Aorta (tissue), 5 donors: Measurements from ENCODE around the gene FEV. TPM values are rescaled to one million over a fixed set of nuclear protein-coding genes. Genes with fewer than 3 reads are reported as not detected.

Experiments
- ATAC-seq: fragments of 200-7000 bp; cut with Tn5 transposase; one replicate; pipeline ENCODE4 v1.9.1; 2022; ENCODE audit warnings: moderate library complexity; ENCODE audit not compliant: low FRiP score
- DNase-seq, 2 donors: peaks; one replicate each; pipeline ENCODE4 v3.0.0-alpha.2; 2020
- H3K27ac ChIP-seq, 2 donors: one replicate each; pipeline ENCODE4 v1.5.1; 2013; ENCODE audit warnings: low read length in 2 of 2, mild to moderate bottlenecking in 2 of 2, moderate library complexity in 2 of 2, control low read depth in 1 of 2, inconsistent platforms in 1 of 2, low read depth in 1 of 2
- H3K27me3 ChIP-seq, 2 donors: one replicate each; pipeline ENCODE4 v1.6.1; 2013; ENCODE audit warnings: control low read depth in 1 of 2, low read length in 1 of 2, mild to moderate bottlenecking in 1 of 2, moderate library complexity in 1 of 2; ENCODE audit not compliant: insufficient read depth in 2 of 2, control insufficient read depth in 1 of 2
- H3K36me3 ChIP-seq, 2 donors: one replicate each; pipeline ENCODE4 v1.6.1; 2013; ENCODE audit warnings: control low read depth in 1 of 2, low read length in 1 of 2, mild to moderate bottlenecking in 1 of 2; ENCODE audit not compliant: insufficient read depth in 2 of 2, control insufficient read depth in 1 of 2
- H3K4me1 ChIP-seq, 2 donors: one replicate each; pipeline ENCODE4 v1.6.1; 2013; ENCODE audit warnings: low read length in 2 of 2, control low read depth in 1 of 2, mild to moderate bottlenecking in 1 of 2, moderate library complexity in 1 of 2; ENCODE audit not compliant: insufficient read depth in 2 of 2, control insufficient read depth in 1 of 2
- H3K4me3 ChIP-seq, 2 donors: one replicate each; pipeline ENCODE4 v1.5.1; 2013; ENCODE audit warnings: low read length in 2 of 2, control low read depth in 1 of 2, mild to moderate bottlenecking in 1 of 2
- H3K9me3 ChIP-seq: one replicate; pipeline ENCODE4 v1.6.1; 2013; ENCODE audit warnings: mild to moderate bottlenecking, low read length; ENCODE audit not compliant: control insufficient read depth
- WGBS, 2 donors: extraction: QIAGEN DNeasy Blood & Tissue Kit; methylation state at CpG; one replicate each; pipeline ENCODE4 v1.1.7; 2013; 5-methylcytosine and 5-hydroxymethylcytosine counted together
- intact Hi-C, 2 donors: fragments of 100-400 bp; cut with DNase I; formaldehyde crosslinking; loops; one replicate each; pipeline versions ENCODE4 v1.14.2 to v1.15.0; 2022
- polyA plus RNA-seq, 2 donors: library from polyadenylated mRNA; stranded (reverse); fragments of 200-250 nt; gene quantifications; one replicate each; pipeline ENCODE4 v1.2.3, GENCODE V29; 2013
- total RNA-seq, 2 donors: library from RNA; stranded (reverse); fragmentation: NEBNext Ultra II Directional; extraction: Animal tissue kit (Norgen Biotek cat#: 25700); gene quantifications; one replicate each; pipeline ENCODE4 v1.2.1, GENCODE V29; 2021
- donor health status: healthy with polysubstance abuse.
- donor health status: Bipolar disorder and iron deficiency.
- donor health status: DM: no; HTN: no; CAD: no.
- donor health status: DM: no; HTN: no; CAD: no.
- donor health status: DM: yes; HTN: yes; CAD: no.

FEV gene
- total and polyA plus RNA-seq, 4 donors: 1.9 TPM; not detected in 3

GRCh38 chr2:218984239-218985020, 554 bp downstream of the FEV start:
- Histone ChIP-seq H3K36me3 (no peaks in the 10 kb centered on the region), H3K9me3 (no peaks in the 10 kb centered on the region), H3K4me3 (no peak overlapping the region), H3K4me1 (no peaks in the 10 kb centered on the region), H3K27ac (no peak overlapping the region), H3K27me3 (peaks cover 0 to 2% of the 10 kb centered on the region in 2 donors)
- DNase-seq: peak; percentile 35 to 74
- intact Hi-C loops: no loop called here
- peak; percentile 15 for ATAC-seq
- WGBS, 2 donors: 1% methylated on average over 48 to 50 of the region's 50 CpGs

GRCh38 chr2:218983934-218984238, 1.1 kb downstream of the FEV start:
- H3K9me3 ChIP-seq: no peaks in the 10 kb centered on the region
- DNase-seq: no peak
- H3K27me3 ChIP-seq: peaks cover 0 to 2% of the 10 kb centered on the region in 2 donors
- intact Hi-C loops: no loop called here
- no peak overlapping the region for H3K27ac ChIP-seq
- 10 to 15% methylated on average over 10 of the region's 10 CpGs for WGBS, 2 donors
- H3K4me1 ChIP-seq: no peaks in the 10 kb centered on the region
- ATAC-seq: no peak
- no peak overlapping the region for H3K4me3 ChIP-seq
- no peaks in the 10 kb centered on the region for H3K36me3 ChIP-seq

- H3K4me3 ChIP-seq: no peak overlapping the region
- no peaks in the 10 kb centered on the region for H3K9me3 ChIP-seq
- H3K36me3 ChIP-seq: no peaks in the 10 kb centered on the region
- ATAC-seq: no peak
- 11 to 14% methylated on average over 23 of the region's 23 CpGs for WGBS, 2 donors
- DNase-seq: peak in 1 of 2 donors; percentile 25
- intact Hi-C loops: no loop called here
- peaks cover 0 to 2% of the 10 kb centered on the region in 2 donors for H3K27me3 ChIP-seq
- no peaks in the 10 kb centered on the region for H3K4me1 ChIP-seq
- no peak overlapping the region for H3K27ac ChIP-seq
These were observed 1.6 kb downstream of the FEV start for GRCh38 chr2:218983263-218983933.

GRCh38 chr2:218982586-218983262, 2.3 kb downstream of the FEV start:
- Histone ChIP-seq H3K9me3 (no peaks in the 10 kb centered on the region), H3K27me3 (peaks cover 0 to 2% of the 10 kb centered on the region in 2 donors), H3K4me3 (no peak overlapping the region), H3K4me1 (no peaks in the 10 kb centered on the region), H3K27ac (no peak overlapping the region), H3K36me3 (no peaks in the 10 kb centered on the region)
- intact Hi-C loops: no loop called here
- DNase-seq (peak in 1 of 2 donors; percentile 63), ATAC-seq (no peak)
- WGBS, 2 donors: 4 to 8% methylated on average over 28 of the region's 28 CpGs

GRCh38 chr2:218981881-218982585, 3.0 kb downstream of the FEV start:
- Histone ChIP-seq H3K4me3 (peak overlapping the region in 1 of 2 donors; percentile 34), H3K27ac (no peak overlapping the region), H3K27me3 (peaks cover 0 to 2% of the 10 kb centered on the region in 2 donors), H3K36me3 (no peaks in the 10 kb centered on the region), H3K4me1 (no peaks in the 10 kb centered on the region), H3K9me3 (no peaks in the 10 kb centered on the region)
- intact Hi-C loops: no loop called here
- DNase-seq (no peak), ATAC-seq (no peak)
- WGBS, 2 donors: 1% methylated on average over 62 to 69 of the region's 69 CpGs

GRCh38 chr2:218981390-218981880, 3.5 kb downstream of the FEV start:
- no peak overlapping the region for H3K4me3 ChIP-seq
- H3K27ac ChIP-seq: no peak overlapping the region
- H3K4me1 ChIP-seq: no peaks in the 10 kb centered on the region
- no peak for DNase-seq
- no peaks in the 10 kb centered on the region for H3K36me3 ChIP-seq
- no peaks in the 10 kb centered on the region for H3K9me3 ChIP-seq
- intact Hi-C loops: no loop called here
- no peak for ATAC-seq
- peaks cover 0 to 2% of the 10 kb centered on the region in 2 donors for H3K27me3 ChIP-seq
- WGBS, 2 donors: 2% methylated on average over 37 to 46 of the region's 46 CpGs

GRCh38 chr2:218980735-218981389, 4.1 kb downstream of the FEV start:
- H3K9me3 ChIP-seq: no peaks in the 10 kb centered on the region
- no peak overlapping the region for H3K27ac ChIP-seq
- H3K4me1 ChIP-seq: no peaks in the 10 kb centered on the region
- H3K36me3 ChIP-seq: no peaks in the 10 kb centered on the region
- intact Hi-C loops: no loop called here
- no peak overlapping the region for H3K4me3 ChIP-seq
- peaks cover 0 to 2% of the 10 kb centered on the region in 2 donors for H3K27me3 ChIP-seq
- ATAC-seq (no peak), DNase-seq (no peak)
- 4% methylated on average over 25 to 26 of the region's 26 CpGs for WGBS, 2 donors
